OCI-LY1 (cell line): ENCODE data around the gene PHKB.

Source experiments
- H2AFZ ChIP-seq: fragments of 200-600 bp; sonication (generic), shearing (Covaris generic); 2 replicates; pipeline ENCODE4 v1.6.0; 2014; ENCODE audit warnings: antibody characterized with exemption, mild to moderate bottlenecking, low read length
- H3F3A ChIP-seq: fragments of 200-600 bp; sonication (generic), shearing (Covaris generic); 2 replicates; pipeline ENCODE4 v1.6.0; 2014; ENCODE audit warnings: mild to moderate bottlenecking, antibody characterized with exemption, low read length, moderate library complexity; ENCODE audit not compliant: insufficient read depth
- H3K27ac ChIP-seq: fragments of 200-600 bp; sonication (generic); 2 replicates; pipeline ENCODE4 v1.5.1; 2014; ENCODE audit warnings: low read length, mixed run types, mild to moderate bottlenecking, low read depth; ENCODE audit not compliant: poor library complexity, severe bottlenecking
- H3K27me3 ChIP-seq: fragments of 200-600 bp; sonication (generic); 2 replicates; pipeline ENCODE4 v1.6.0; 2014; ENCODE audit warnings: antibody characterized with exemption, mild to moderate bottlenecking, low read length, moderate library complexity; ENCODE audit not compliant: insufficient read depth
- H3K36me3 ChIP-seq: fragments of 200-600 bp; sonication (generic); 2 replicates; pipeline ENCODE4 v1.6.1; 2014; ENCODE audit warnings: mild to moderate bottlenecking, antibody characterized with exemption, low read length, moderate library complexity, mixed read lengths; ENCODE audit not compliant: insufficient read depth
- H3K4me1 ChIP-seq: fragments of 200-600 bp; sonication (generic); 2 replicates; pipeline ENCODE4 v1.5.1; 2014; ENCODE audit warnings: mild to moderate bottlenecking, low read length, moderate library complexity; ENCODE audit not compliant: insufficient read depth, severe bottlenecking
- H3K4me2 ChIP-seq: fragments of 200-600 bp; sonication (generic), shearing (Covaris generic); 2 replicates; pipeline ENCODE4 v1.6.1; 2014; ENCODE audit warnings: low read length
- H3K4me3 ChIP-seq: fragments of 200-600 bp; sonication (generic); 2 replicates; pipeline ENCODE4 v1.5.1; 2014; ENCODE audit warnings: low read length, low read depth, mild to moderate bottlenecking, mixed read lengths; ENCODE audit not compliant: poor library complexity, severe bottlenecking
- H3K79me2 ChIP-seq: fragments of 200-600 bp; shearing (Covaris generic); 2 replicates; pipeline ENCODE4 v1.6.1; 2016; ENCODE audit warnings: mixed run types, low read length, mixed read lengths; ENCODE audit not compliant: insufficient read depth
- H3K9ac ChIP-seq: fragments of 200-600 bp; sonication (generic), shearing (Covaris generic); 2 replicates; pipeline ENCODE4 v1.6.1; 2014; ENCODE audit warnings: mild to moderate bottlenecking, low read length, mixed read lengths
- H3K9me2 ChIP-seq: fragments of 200-600 bp; sonication (generic), shearing (Covaris generic); 2 replicates; pipeline ENCODE4 v1.6.1; 2014; ENCODE audit warnings: low read depth, mild to moderate bottlenecking, low read length, mixed read lengths
- H3K9me3 ChIP-seq: fragments of 200-600 bp; shearing (Covaris generic); 2 replicates; pipeline ENCODE4 v1.6.1; 2014; ENCODE audit warnings: low read length, mixed read lengths
- H4K20me1 ChIP-seq: fragments of 200-600 bp; sonication (generic), shearing (Covaris generic); 2 replicates; pipeline ENCODE4 v1.6.0; 2016; ENCODE audit warnings: mild to moderate bottlenecking, low read length; ENCODE audit not compliant: insufficient read depth
- EZH2 ChIP-seq: fragments of 200-600 bp; sonication (generic), shearing (Covaris generic); IDR thresholded peaks from 2 replicates; pipeline ENCODE4 v1.8.0; 2017; ENCODE audit warnings: borderline replicate concordance, mixed run types, mild to moderate bottlenecking, antibody characterized with exemption, low read length, moderate library complexity, mixed read lengths
- TF ChIP-seq, protein P1 (sequence below): fragments of 200-600 bp; sonication (generic), shearing (Covaris generic); IDR thresholded peaks from 2 replicates; pipeline ENCODE4 v1.5.1; 2017; ENCODE audit warnings: mild to moderate bottlenecking, antibody characterized with exemption, low read length, moderate library complexity, mixed read lengths

Gene PHKB

DNA sequence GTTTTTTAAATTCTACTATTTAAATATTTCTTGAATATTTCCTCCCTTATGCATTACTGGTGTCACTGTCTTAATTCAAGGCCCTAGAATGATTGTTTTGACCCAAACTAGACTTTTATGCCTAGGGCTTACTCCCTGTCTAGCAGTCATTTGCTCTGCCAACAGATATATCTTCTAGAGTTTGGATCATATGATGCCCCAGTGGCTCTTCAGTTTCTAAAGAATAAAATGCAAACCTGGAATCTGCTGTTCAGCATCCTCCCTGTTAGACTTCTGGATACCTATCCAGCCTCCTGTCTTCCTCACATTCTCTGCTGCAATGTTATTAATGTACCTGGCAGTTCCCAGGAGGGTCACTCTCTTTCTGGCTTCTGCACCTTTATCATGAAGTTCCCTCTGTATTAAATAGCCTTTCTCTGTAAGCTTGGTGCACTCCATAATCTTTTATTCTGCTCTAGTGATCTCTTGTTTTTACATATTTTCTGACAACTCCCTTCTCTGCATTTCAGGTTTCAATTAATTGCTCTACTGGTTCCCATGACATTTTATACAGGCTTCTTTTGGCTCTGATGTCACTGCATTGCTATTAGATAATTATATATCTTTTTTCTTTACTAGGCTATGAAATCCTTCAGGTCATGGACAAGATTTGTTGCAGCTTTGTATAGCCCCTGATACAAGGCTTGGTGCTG lies 15.7 kb downstream of the PHKB start:
- Histone ChIP-seq H3K9ac (no peak overlapping the region), H3F3A (no peaks in the 10 kb centered on the region), H3K36me3 (no peaks in the 10 kb centered on the region), H4K20me1 (no peaks in the 10 kb centered on the region), H3K4me1 (peaks cover 32% of the 10 kb centered on the region), H2AFZ (no peak overlapping the region), H3K4me2 (no peak overlapping the region), H3K9me3 (no peaks in the 10 kb centered on the region), H3K9me2 (no peaks in the 10 kb centered on the region), H3K27me3 (no peaks in the 10 kb centered on the region), H3K4me3 (no peak overlapping the region), H3K79me2 (0 out of 2 replicates have a peak, but pooled peaks cover 3% of the 10 kb centered on the region), H3K27ac (no peak overlapping the region)
- no peak for TF ChIP-seq EZH2
- TF ChIP-seq, protein P1, sequence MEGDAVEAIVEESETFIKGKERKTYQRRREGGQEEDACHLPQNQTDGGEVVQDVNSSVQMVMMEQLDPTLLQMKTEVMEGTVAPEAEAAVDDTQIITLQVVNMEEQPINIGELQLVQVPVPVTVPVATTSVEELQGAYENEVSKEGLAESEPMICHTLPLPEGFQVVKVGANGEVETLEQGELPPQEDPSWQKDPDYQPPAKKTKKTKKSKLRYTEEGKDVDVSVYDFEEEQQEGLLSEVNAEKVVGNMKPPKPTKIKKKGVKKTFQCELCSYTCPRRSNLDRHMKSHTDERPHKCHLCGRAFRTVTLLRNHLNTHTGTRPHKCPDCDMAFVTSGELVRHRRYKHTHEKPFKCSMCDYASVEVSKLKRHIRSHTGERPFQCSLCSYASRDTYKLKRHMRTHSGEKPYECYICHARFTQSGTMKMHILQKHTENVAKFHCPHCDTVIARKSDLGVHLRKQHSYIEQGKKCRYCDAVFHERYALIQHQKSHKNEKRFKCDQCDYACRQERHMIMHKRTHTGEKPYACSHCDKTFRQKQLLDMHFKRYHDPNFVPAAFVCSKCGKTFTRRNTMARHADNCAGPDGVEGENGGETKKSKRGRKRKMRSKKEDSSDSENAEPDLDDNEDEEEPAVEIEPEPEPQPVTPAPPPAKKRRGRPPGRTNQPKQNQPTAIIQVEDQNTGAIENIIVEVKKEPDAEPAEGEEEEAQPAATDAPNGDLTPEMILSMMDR = no peak

DNA sequence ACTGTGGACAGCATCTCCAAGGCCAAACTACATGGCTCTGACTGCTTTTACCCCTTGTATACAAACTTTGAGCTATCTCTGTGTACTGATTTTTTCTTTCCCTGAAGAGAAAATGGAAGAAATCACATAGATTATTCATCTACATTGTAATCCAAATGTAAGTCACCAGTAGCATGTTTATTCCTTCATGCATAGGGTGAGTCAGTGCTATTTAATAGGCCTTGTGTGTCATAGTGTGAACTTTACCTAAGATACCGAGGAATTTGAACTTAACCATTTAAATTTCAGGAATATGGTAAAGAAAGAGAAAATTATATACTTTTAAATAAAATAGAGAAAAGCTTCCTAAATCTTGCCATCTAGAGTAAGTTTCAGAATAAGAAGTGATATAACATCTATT lies 16.5 kb downstream of the PHKB start:
- H3K9me3 ChIP-seq = no peaks in the 10 kb centered on the region
- H2AFZ ChIP-seq = no peak overlapping the region
- no peaks in the 10 kb centered on the region for H3K9me2 ChIP-seq
- no peak overlapping the region for H3K27ac ChIP-seq
- no peak overlapping the region for H3K4me2 ChIP-seq
- peaks cover 29% of the 10 kb centered on the region for H3K4me1 ChIP-seq
- H3K79me2 ChIP-seq = 0 out of 2 replicates have a peak, but pooled peaks cover 3% of the 10 kb centered on the region
- H4K20me1 ChIP-seq = no peaks in the 10 kb centered on the region
- H3F3A ChIP-seq = no peaks in the 10 kb centered on the region
- H3K27me3 ChIP-seq = no peaks in the 10 kb centered on the region
- TF ChIP-seq, protein P1 = no peak
- TF ChIP-seq EZH2 = no peak
- H3K4me3 ChIP-seq = no peak overlapping the region
- no peak overlapping the region for H3K9ac ChIP-seq
- H3K36me3 ChIP-seq = no peaks in the 10 kb centered on the region

DNA sequence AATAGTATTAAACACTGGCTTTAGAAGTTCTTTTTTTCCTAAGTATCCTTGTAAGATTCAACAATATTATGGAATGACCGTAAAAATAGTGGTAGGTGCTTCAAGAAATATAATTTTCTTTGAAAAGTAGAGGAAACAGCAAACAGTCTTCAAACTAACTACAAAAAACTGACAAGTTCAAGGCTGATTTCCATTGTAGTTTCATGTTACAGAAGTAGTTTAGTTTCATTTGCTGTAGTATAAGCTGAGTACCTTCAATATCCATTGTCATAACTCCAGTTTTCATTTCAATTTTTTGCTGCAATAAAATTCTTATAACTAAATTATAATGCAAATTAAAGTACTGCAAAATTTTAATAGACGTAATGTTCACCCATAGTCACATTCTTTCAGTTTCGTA lies 19.3 kb downstream of the PHKB start:
- Histone ChIP-seq H3K9ac (no peak overlapping the region), H3K36me3 (no peaks in the 10 kb centered on the region), H3K4me1 (peaks cover 21% of the 10 kb centered on the region), H3K4me2 (no peak overlapping the region), H3K9me3 (no peaks in the 10 kb centered on the region), H4K20me1 (no peaks in the 10 kb centered on the region), H3K27me3 (no peaks in the 10 kb centered on the region), H3F3A (no peaks in the 10 kb centered on the region), H3K4me3 (no peak overlapping the region), H3K9me2 (no peaks in the 10 kb centered on the region), H2AFZ (no peak overlapping the region), H3K79me2 (0 out of 2 replicates have a peak, but pooled peaks cover 3% of the 10 kb centered on the region), H3K27ac (no peak overlapping the region)
- TF ChIP-seq, protein P1 = no peak
- no peak for TF ChIP-seq EZH2
